GM23338 (cell line): ENCODE results near the gene CBFA2T3. TPM values are rescaled to one million over a fixed set of nuclear protein-coding genes. Genes with fewer than 3 reads are reported as not detected.

ENCODE experiments used
- ATAC-seq: fragments of 200-7000 bp; cut with Tn5 transposase; 3 replicates; pipeline ENCODE4 v1.9.1; 2020
- DNase-seq: peaks from one replicate; pipeline ENCODE4 v3.0.0-alpha.2; 2015; ENCODE audit warnings: low spot score
- H2AFZ ChIP-seq: fragments of 200-600 bp; sonication (generic); 2 replicates; pipeline ENCODE4 v1.8.0; 2016; ENCODE audit warnings: antibody characterized with exemption, mild to moderate bottlenecking, moderate library complexity
- H3F3A ChIP-seq: fragments of 200-600 bp; sonication (generic); replicated peaks from 2 replicates; pipeline ENCODE4 v1.8.0; 2017; ENCODE audit warnings: antibody characterized with exemption, mixed run types, low read depth
- H3K27ac ChIP-seq: fragments of 200-600 bp; sonication (generic); 2 replicates; pipeline ENCODE4 v1.6.1; 2016; ENCODE audit warnings: low read depth
- H3K27me3 ChIP-seq: fragments of 200-600 bp; sonication (generic); 2 replicates; pipeline ENCODE4 v1.8.0; 2016; ENCODE audit warnings: mild to moderate bottlenecking, mixed run types, moderate library complexity; ENCODE audit not compliant: insufficient read depth
- H3K36me3 ChIP-seq: fragments of 200-600 bp; sonication (generic); 2 replicates; pipeline ENCODE4 v1.8.0; 2016; ENCODE audit warnings: mild to moderate bottlenecking; ENCODE audit not compliant: insufficient read depth
- H3K4me1 ChIP-seq: fragments of 200-600 bp; sonication (generic); 2 replicates; pipeline ENCODE4 v1.8.0; 2016; ENCODE audit warnings: mild to moderate bottlenecking, moderate library complexity; ENCODE audit not compliant: insufficient read depth
- H3K4me2 ChIP-seq: fragments of 200-600 bp; sonication (generic); 2 replicates; pipeline ENCODE4 v1.7.1; 2017; ENCODE audit warnings: mixed run types
- H3K4me3 ChIP-seq: fragments of 200-600 bp; sonication (generic); 2 replicates; pipeline ENCODE4 v1.6.1; 2016; ENCODE audit warnings: mixed run types
- H3K79me2 ChIP-seq: fragments of 200-600 bp; sonication (generic); replicated peaks from 2 replicates; pipeline ENCODE4 v1.8.0; 2017; ENCODE audit warnings: mild to moderate bottlenecking; ENCODE audit not compliant: insufficient read depth
- H3K9me2 ChIP-seq: fragments of 200-600 bp; sonication (generic); 2 replicates; pipeline ENCODE4 v1.8.0; 2017; ENCODE audit not compliant: insufficient read depth
- H4K20me1 ChIP-seq: fragments of 200-600 bp; sonication (generic); replicated peaks from 2 replicates; pipeline ENCODE4 v1.8.0; 2017; ENCODE audit warnings: mild to moderate bottlenecking; ENCODE audit not compliant: insufficient read depth
- H3K27ac Mint-ChIP-seq: 2 replicates; pipeline ENCODE4 v1.8.0; 2020; ENCODE audit warnings: inconsistent platforms, mild to moderate bottlenecking, moderate library complexity, mixed read lengths
- H3K27me3 Mint-ChIP-seq: 3 replicates; pipeline ENCODE4 v1.8.0; 2022; ENCODE audit warnings: low read depth, mild to moderate bottlenecking, moderate library complexity, mixed read lengths, inconsistent platforms; ENCODE audit not compliant: insufficient read depth, poor library complexity
- H3K36me3 Mint-ChIP-seq: 3 replicates; pipeline ENCODE4 v1.8.0; 2021; ENCODE audit warnings: low read depth, mild to moderate bottlenecking, inconsistent platforms, moderate library complexity, mixed read lengths
- H3K4me1 Mint-ChIP-seq: 3 replicates; pipeline ENCODE4 v1.8.0; 2020; ENCODE audit warnings: mild to moderate bottlenecking, inconsistent platforms, mixed read lengths
- H3K4me3 Mint-ChIP-seq: 3 replicates; pipeline ENCODE4 v1.8.0; 2021; ENCODE audit warnings: moderate library complexity, mild to moderate bottlenecking, inconsistent platforms, mixed read lengths
- H3K9me3 Mint-ChIP-seq: 3 replicates; pipeline ENCODE4 v1.8.0; 2020; ENCODE audit warnings: moderate library complexity, mild to moderate bottlenecking, inconsistent platforms, mixed read lengths
- CREB1 ChIP-seq: fragments of 250-450 bp; sonication (Bioruptor Pico); IDR thresholded peaks from 2 replicates; pipeline ENCODE4 v1.5.0; 2020; ENCODE audit warnings: low read depth, mild to moderate bottlenecking, moderate library complexity
- ETS1 ChIP-seq: IDR thresholded peaks from 2 replicates; pipeline ENCODE4 v1.6.1; 2016; ENCODE audit warnings: antibody characterized with exemption
- EZH2phosphoT487 ChIP-seq: fragments of 200-600 bp; sonication (generic); IDR thresholded peaks from one replicate; pipeline ENCODE4 v1.8.1; 2018; ENCODE audit warnings: antibody characterized with exemption; ENCODE audit not compliant: unreplicated experiment
- NANOG ChIP-seq: IDR thresholded peaks from 2 replicates; pipeline ENCODE4 v1.6.1; 2016; ENCODE audit warnings: antibody characterized with exemption, borderline replicate concordance
- STAT1 ChIP-seq: IDR thresholded peaks from one replicate; pipeline ENCODE4 v1.6.1; 2016; ENCODE audit warnings: antibody characterized with exemption; ENCODE audit not compliant: unreplicated experiment
- ZNF114 ChIP-seq: fragments of 250-450 bp; sonication (Bioruptor Pico); IDR thresholded peaks from 2 replicates; pipeline ENCODE4 v1.5.0; 2020; ENCODE audit warnings: mild to moderate bottlenecking, moderate library complexity
- ZNF331 ChIP-seq: fragments of 250-450 bp; sonication (Bioruptor Pico); IDR thresholded peaks from 2 replicates; pipeline ENCODE4 v1.5.0; 2020; ENCODE audit warnings: low read depth, mild to moderate bottlenecking, moderate library complexity
- polyA plus RNA-seq: library from polyadenylated mRNA; unstranded; fragments of >200 nt; fragmentation: Nextera tagmentation; extraction: Ambion mirVana; gene quantifications from 2 replicates; pipeline ENCODE4 v1.2.1, GENCODE V29; 2016
- total RNA-seq: library from RNA; depleted of rRNA; stranded (reverse); fragments of >200 nt; shearing (Covaris generic); gene quantifications from 2 replicates; pipeline ENCODE4 v1.2.3, GENCODE V29; 2014
- TF ChIP-seq, protein P1 (sequence below), 2 experiments: fragments of 200-600 bp in 1 of 2; sonication (generic) in 1 of 2; conservative IDR thresholded peaks; 2 replicates each; pipeline versions ENCODE4 v1.5.1 to v1.6.1; 2016 to 2017; ENCODE audit warnings: antibody characterized with exemption in 2 of 2, low read depth in 2 of 2, mild to moderate bottlenecking in 2 of 2, moderate library complexity in 1 of 2
- TF ChIP-seq, protein P2 (sequence below): fragments of 250-450 bp; sonication (Bioruptor Pico); IDR thresholded peaks from 2 replicates; pipeline ENCODE4 v1.5.0; 2020; ENCODE audit warnings: mild to moderate bottlenecking, moderate library complexity

Gene CBFA2T3
- total and polyA plus RNA-seq, 2 experiments from 2014 or later: 0.87 to 1.5 TPM

GRCh38 chr16:88973415-88974050 is 3.5 kb downstream of the CBFA2T3 start:
- H2AFZ ChIP-seq: no peak overlapping the region
- no peaks in the 10 kb centered on the region for H4K20me1 ChIP-seq
- TF ChIP-seq CREB1 (CRISPR knock-in tag): no peak
- TF ChIP-seq, protein P1, sequence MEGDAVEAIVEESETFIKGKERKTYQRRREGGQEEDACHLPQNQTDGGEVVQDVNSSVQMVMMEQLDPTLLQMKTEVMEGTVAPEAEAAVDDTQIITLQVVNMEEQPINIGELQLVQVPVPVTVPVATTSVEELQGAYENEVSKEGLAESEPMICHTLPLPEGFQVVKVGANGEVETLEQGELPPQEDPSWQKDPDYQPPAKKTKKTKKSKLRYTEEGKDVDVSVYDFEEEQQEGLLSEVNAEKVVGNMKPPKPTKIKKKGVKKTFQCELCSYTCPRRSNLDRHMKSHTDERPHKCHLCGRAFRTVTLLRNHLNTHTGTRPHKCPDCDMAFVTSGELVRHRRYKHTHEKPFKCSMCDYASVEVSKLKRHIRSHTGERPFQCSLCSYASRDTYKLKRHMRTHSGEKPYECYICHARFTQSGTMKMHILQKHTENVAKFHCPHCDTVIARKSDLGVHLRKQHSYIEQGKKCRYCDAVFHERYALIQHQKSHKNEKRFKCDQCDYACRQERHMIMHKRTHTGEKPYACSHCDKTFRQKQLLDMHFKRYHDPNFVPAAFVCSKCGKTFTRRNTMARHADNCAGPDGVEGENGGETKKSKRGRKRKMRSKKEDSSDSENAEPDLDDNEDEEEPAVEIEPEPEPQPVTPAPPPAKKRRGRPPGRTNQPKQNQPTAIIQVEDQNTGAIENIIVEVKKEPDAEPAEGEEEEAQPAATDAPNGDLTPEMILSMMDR (conservative IDR thresholded peaks at IDR 0.05; ENCODE audit: low read depth in 2 of 2): no peak
- no peak for TF ChIP-seq STAT1
- TF ChIP-seq NANOG: no peak
- TF ChIP-seq EZH2phosphoT487: no peak
- TF ChIP-seq ETS1: no peak
- TF ChIP-seq, protein P2, sequence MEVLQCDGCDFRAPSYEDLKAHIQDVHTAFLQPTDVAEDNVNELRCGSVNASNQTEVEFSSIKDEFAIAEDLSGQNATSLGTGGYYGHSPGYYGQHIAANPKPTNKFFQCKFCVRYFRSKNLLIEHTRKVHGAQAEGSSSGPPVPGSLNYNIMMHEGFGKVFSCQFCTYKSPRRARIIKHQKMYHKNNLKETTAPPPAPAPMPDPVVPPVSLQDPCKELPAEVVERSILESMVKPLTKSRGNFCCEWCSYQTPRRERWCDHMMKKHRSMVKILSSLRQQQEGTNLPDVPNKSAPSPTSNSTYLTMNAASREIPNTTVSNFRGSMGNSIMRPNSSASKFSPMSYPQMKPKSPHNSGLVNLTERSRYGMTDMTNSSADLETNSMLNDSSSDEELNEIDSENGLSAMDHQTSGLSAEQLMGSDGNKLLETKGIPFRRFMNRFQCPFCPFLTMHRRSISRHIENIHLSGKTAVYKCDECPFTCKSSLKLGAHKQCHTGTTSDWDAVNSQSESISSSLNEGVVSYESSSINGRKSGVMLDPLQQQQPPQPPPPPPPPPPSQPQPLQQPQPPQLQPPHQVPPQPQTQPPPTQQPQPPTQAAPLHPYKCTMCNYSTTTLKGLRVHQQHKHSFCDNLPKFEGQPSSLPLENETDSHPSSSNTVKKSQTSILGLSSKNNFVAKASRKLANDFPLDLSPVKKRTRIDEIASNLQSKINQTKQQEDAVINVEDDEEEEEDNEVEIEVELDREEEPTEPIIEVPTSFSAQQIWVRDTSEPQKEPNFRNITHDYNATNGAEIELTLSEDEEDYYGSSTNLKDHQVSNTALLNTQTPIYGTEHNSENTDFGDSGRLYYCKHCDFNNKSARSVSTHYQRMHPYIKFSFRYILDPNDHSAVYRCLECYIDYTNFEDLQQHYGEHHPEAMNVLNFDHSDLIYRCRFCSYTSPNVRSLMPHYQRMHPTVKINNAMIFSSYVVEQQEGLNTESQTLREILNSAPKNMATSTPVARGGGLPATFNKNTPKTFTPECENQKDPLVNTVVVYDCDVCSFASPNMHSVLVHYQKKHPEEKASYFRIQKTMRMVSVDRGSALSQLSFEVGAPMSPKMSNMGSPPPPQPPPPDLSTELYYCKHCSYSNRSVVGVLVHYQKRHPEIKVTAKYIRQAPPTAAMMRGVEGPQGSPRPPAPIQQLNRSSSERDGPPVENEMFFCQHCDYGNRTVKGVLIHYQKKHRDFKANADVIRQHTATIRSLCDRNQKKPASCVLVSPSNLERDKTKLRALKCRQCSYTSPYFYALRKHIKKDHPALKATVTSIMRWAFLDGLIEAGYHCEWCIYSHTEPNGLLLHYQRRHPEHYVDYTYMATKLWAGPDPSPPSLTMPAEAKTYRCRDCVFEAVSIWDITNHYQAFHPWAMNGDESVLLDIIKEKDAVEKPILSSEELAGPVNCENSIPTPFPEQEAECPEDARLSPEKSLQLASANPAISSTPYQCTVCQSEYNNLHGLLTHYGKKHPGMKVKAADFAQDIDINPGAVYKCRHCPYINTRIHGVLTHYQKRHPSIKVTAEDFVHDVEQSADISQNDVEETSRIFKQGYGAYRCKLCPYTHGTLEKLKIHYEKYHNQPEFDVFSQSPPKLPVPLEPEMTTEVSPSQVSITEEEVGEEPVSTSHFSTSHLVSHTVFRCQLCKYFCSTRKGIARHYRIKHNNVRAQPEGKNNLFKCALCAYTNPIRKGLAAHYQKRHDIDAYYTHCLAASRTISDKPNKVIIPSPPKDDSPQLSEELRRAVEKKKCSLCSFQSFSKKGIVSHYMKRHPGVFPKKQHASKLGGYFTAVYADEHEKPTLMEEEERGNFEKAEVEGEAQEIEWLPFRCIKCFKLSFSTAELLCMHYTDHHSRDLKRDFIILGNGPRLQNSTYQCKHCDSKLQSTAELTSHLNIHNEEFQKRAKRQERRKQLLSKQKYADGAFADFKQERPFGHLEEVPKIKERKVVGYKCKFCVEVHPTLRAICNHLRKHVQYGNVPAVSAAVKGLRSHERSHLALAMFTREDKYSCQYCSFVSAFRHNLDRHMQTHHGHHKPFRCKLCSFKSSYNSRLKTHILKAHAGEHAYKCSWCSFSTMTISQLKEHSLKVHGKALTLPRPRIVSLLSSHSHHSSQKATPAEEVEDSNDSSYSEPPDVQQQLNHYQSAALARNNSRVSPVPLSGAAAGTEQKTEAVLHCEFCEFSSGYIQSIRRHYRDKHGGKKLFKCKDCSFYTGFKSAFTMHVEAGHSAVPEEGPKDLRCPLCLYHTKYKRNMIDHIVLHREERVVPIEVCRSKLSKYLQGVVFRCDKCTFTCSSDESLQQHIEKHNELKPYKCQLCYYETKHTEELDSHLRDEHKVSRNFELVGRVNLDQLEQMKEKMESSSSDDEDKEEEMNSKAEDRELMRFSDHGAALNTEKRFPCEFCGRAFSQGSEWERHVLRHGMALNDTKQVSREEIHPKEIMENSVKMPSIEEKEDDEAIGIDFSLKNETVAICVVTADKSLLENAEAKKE (CRISPR knock-in tag): no peak
- no peak for TF ChIP-seq ZNF114 (CRISPR knock-in tag)
- TF ChIP-seq ZNF331 (CRISPR knock-in tag): no peak
- peaks cover 2% of the 10 kb centered on the region; the same call in 1 of the 3 replicates for H3K9me3 Mint-ChIP-seq
- H3K36me3 Mint-ChIP-seq: no peaks in the 10 kb centered on the region
- H3K4me2 ChIP-seq: no peak overlapping the region
- H3K27ac ChIP-seq: no peak overlapping the region
- H3K4me1 ChIP-seq: no peaks in the 10 kb centered on the region
- no peaks in the 10 kb centered on the region for H3K36me3 ChIP-seq
- H3K4me3 Mint-ChIP-seq: no peak overlapping the region
- ATAC-seq: no peak
- no peaks in the 10 kb centered on the region for H3F3A ChIP-seq
- no peak overlapping the region for H3K27ac Mint-ChIP-seq
- no peaks in the 10 kb centered on the region for H3K79me2 ChIP-seq
- H3K4me1 Mint-ChIP-seq: no peaks in the 10 kb centered on the region
- DNase-seq: no peak
- no peak overlapping the region for H3K4me3 ChIP-seq
- H3K9me2 ChIP-seq: no peaks in the 10 kb centered on the region
- H3K27me3 Mint-ChIP-seq: peaks cover 11% of the 10 kb centered on the region
- H3K27me3 ChIP-seq: no peaks in the 10 kb centered on the region
